ENCODE data around the gene ABCC11.

The ABCC11 gene

DNA sequence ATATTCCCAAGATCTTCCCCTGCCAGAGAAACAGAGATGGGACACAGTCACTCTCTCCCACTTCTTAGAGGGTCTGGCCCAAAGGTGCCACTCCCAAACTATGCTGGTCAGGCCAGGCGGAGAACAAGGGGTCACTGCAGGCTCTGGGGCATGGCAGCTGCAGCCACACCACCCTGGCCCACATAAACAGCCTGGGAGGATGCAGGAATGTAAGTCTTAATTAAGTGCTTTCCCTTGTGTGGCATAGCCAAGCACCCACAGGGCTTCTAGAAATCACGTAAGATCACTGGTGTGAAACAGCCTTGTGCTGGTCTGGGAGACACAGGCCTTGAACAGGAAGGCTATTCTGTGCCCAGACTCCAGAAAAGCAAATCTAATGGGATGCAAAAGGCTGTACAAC lies 123.1 kb downstream of the ABCC11 start:
- no peak for TF ChIP-seq SIN3A (IDR thresholded peaks at IDR 0.05; ENCODE audit: borderline replicate concordance, insufficient read depth, low read length)
- no peak for TF ChIP-seq POLR2AphosphoS5 (IDR thresholded peaks at IDR 0.05; ENCODE audit: low read depth, low read length)
- no peak for TF ChIP-seq TAF1 (IDR thresholded peaks at IDR 0.05; ENCODE audit: borderline replicate concordance, insufficient read depth, low read length)
- TF ChIP-seq REST (IDR thresholded peaks at IDR 0.05; ENCODE audit: insufficient read depth in 1 of 2, low read depth in 2 of 2, low read length in 2 of 2), result no peak
- no peak for TF ChIP-seq FOXP2 (optimal IDR thresholded peaks at IDR 0.05; ENCODE audit: borderline replicate concordance, extremely low read depth, extremely low read length, insufficient read depth)

- TF ChIP-seq REST (IDR thresholded peaks at IDR 0.05; ENCODE audit: insufficient read depth in 1 of 2, low read depth in 2 of 2, low read length in 2 of 2) (no peak), TAF1 (IDR thresholded peaks at IDR 0.05; ENCODE audit: borderline replicate concordance, insufficient read depth, low read length) (no peak), SIN3A (IDR thresholded peaks at IDR 0.05; ENCODE audit: borderline replicate concordance, insufficient read depth, low read length) (no peak), FOXP2 (optimal IDR thresholded peaks at IDR 0.05; ENCODE audit: borderline replicate concordance, extremely low read depth, extremely low read length, insufficient read depth) (no peak), POLR2AphosphoS5 (IDR thresholded peaks at IDR 0.05; ENCODE audit: low read depth, low read length) (no peak)
These were observed 124.1 kb downstream of the ABCC11 start for GRCh38 chr16:48123104-48123788.

DNA sequence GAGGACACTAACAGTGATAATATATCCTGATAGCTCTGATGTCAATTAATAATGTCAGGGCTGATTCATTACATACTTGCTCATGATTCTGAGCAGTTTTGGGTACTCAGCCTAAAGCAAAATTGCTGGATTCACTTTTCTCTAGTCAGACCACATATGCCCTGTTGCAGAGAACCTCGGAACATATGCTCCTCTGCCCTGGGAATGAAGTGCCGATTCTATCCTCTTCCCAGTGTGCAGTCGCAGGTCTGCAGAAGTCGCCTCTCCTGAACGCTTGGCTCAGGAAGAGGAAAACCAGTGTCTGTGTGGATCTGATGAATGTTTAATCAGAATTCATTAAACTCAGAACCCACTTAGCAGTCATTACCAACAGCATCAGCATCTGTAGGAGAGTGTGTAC lies 126.1 kb downstream of the ABCC11 start:
- TF ChIP-seq SIN3A (IDR thresholded peaks at IDR 0.05; ENCODE audit: borderline replicate concordance, insufficient read depth, low read length) (no peak), TAF1 (IDR thresholded peaks at IDR 0.05; ENCODE audit: borderline replicate concordance, insufficient read depth, low read length) (no peak), FOXP2 (optimal IDR thresholded peaks at IDR 0.05; ENCODE audit: borderline replicate concordance, extremely low read depth, extremely low read length, insufficient read depth) (no peak)

- TF ChIP-seq FOXP2 (optimal IDR thresholded peaks at IDR 0.05; ENCODE audit: borderline replicate concordance, extremely low read depth, extremely low read length, insufficient read depth) (no peak), POLR2AphosphoS5 (IDR thresholded peaks at IDR 0.05; ENCODE audit: low read depth, low read length) (no peak), TAF1 (IDR thresholded peaks at IDR 0.05; ENCODE audit: borderline replicate concordance, insufficient read depth, low read length) (no peak), REST (IDR thresholded peaks at IDR 0.05; ENCODE audit: insufficient read depth in 1 of 2, low read depth in 2 of 2, low read length in 2 of 2) (no peak), SIN3A (IDR thresholded peaks at IDR 0.05; ENCODE audit: borderline replicate concordance, insufficient read depth, low read length) (no peak)
These were observed 128.5 kb downstream of the ABCC11 start for GRCh38 chr16:48118841-48119240.

DNA sequence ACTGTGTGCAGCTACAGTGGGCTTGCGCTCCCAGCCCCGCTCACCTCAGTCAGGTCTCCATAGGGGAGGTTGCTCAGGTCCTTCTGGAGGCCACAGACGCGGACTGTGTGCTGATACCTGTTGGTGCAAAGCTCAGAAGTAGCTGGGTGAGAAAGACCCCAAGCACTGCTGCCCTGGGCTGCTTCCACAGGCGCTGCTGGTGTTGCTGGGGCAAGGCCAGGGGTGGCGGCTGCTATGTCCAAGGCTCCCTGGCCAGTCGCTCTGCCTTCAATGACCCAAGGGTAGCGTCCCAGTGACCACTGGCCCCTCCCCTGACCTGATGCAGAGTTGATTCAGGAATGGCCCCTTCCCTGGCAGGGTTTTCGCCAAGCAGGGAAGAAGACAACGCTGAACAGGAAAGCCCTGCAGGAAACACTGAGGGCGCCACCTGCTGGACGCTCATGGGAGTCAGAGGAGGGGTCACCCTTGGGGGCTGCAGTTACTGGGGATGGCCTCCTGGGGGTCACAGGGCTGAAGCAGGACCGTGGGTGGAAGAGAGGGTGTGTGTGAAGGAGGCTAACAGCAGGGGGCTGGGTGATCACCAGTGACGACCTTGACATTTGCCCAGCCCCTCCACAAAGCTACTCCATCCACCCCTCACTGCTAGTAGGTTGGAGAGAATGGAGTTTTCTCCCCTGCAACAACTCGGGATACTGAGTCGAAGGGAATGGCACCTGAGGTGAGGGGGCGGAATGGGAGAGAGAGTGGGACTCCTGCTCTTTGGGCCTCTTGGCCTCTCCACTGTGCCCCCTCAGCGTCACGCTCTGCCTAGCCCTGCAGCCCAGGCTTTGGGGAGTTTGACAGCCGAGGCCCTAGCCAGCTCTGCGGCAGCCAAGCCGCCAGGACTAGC lies 129.9 kb downstream of the ABCC11 start:
- no peak for TF ChIP-seq SIN3A (IDR thresholded peaks at IDR 0.05; ENCODE audit: borderline replicate concordance, insufficient read depth, low read length)
- TF ChIP-seq POLR2AphosphoS5 (IDR thresholded peaks at IDR 0.05; ENCODE audit: low read depth, low read length), result no peak
- TF ChIP-seq TAF1 (IDR thresholded peaks at IDR 0.05; ENCODE audit: borderline replicate concordance, insufficient read depth, low read length), result no peak
- TF ChIP-seq FOXP2 (optimal IDR thresholded peaks at IDR 0.05; ENCODE audit: borderline replicate concordance, extremely low read depth, extremely low read length, insufficient read depth), result no peak
- no peak for TF ChIP-seq REST (IDR thresholded peaks at IDR 0.05; ENCODE audit: insufficient read depth in 1 of 2, low read depth in 2 of 2, low read length in 2 of 2)

Data from PFSK-1 (cell line).